ENCODE measurements around the gene APOBEC3H. TPM values are rescaled to one million over a fixed set of nuclear protein-coding genes. Genes with fewer than 3 reads are reported as not detected.

APOBEC3H gene
- total RNA-seq, 1 experiment from 2014 or later, result 2.5 TPM

DNA sequence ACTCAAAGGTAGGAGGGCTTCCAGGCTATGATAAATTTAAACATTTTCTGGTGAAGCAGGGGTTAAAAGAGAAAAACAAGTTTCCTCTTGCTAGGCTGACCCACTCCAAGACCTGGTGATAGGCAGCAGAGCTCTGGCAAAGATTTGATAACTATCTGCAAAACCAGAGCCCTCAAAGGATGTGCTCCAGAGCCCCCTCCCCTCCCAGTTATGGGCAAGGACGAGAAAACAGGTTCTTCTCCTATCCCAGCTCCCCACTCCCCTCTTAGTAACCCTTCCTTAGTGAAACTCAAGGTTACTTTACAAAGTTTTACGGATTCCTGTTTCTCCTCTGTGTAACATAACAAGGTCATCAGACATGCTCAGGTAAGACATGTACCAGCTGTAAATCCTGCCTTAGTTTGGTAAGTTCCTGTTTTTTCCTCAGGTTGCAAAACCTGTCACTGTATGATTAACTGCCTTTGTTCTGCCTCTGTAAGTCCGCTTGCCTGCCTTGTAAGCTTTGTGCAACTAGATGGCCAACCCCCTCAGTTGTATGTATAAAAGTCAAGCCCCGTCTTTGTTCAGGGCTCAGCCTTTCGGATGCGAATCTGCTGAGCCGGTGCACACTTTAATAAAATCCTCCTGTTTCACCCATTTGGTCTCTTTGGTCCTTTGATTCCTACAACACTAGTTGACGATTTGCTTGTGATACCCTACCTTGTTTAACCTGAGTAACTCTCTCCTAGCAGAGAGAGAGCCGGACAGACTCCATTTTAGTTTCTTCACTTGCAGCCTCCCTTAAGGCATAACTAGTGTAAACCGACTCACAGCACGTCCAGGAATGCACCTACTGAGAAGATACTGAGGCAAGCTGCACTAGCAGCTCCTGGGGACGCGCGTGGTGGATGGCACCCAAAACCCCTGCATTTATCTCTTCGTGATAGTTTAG, 13.9 kb downstream of the APOBEC3H start:
- no peaks in the 10 kb centered on the region for H3K79me2 ChIP-seq (ENCODE audit: low read depth)
- H2AFZ ChIP-seq, result no peak overlapping the region
- H3K4me2 ChIP-seq, result peak overlapping the region; percentile 62
- ChIA-PET POLR2A (ENCODE audit: unreplicated experiment) (interaction anchor here (0.5 to 0.6 kb wide), 2 partner anchors 57 to 234 kb away, joined by 4 to 7 read pairs; no protein-coding TSS in a partner anchor), CTCF (interaction anchor here (0.6 kb wide), 1 partner anchor 104 kb away, joined by 3 read pairs; no protein-coding TSS in a partner anchor)
- TF ChIP-seq, protein P1, sequence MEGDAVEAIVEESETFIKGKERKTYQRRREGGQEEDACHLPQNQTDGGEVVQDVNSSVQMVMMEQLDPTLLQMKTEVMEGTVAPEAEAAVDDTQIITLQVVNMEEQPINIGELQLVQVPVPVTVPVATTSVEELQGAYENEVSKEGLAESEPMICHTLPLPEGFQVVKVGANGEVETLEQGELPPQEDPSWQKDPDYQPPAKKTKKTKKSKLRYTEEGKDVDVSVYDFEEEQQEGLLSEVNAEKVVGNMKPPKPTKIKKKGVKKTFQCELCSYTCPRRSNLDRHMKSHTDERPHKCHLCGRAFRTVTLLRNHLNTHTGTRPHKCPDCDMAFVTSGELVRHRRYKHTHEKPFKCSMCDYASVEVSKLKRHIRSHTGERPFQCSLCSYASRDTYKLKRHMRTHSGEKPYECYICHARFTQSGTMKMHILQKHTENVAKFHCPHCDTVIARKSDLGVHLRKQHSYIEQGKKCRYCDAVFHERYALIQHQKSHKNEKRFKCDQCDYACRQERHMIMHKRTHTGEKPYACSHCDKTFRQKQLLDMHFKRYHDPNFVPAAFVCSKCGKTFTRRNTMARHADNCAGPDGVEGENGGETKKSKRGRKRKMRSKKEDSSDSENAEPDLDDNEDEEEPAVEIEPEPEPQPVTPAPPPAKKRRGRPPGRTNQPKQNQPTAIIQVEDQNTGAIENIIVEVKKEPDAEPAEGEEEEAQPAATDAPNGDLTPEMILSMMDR (conservative IDR thresholded peaks at IDR 0.05), result no peak
- no peak for TF ChIP-seq EZH2 (IDR thresholded peaks at IDR 0.05; ENCODE audit: low read depth)
- no TSS peak for BruUV-seq (replicated peaks)
- peaks cover 17% of the 10 kb centered on the region; the same call in 1 of the 2 replicates for H3F3A ChIP-seq (ENCODE audit: insufficient read depth, low read depth)
- no peaks in the 10 kb centered on the region for H3K27me3 ChIP-seq (ENCODE audit: insufficient read depth, low read depth)
- peaks cover 21% of the 10 kb centered on the region for H3K4me1 ChIP-seq (replicated peaks; ENCODE audit: insufficient read depth)
- no peaks in the 10 kb centered on the region for H3K9me3 ChIP-seq (ENCODE audit: insufficient read depth, low read depth)
- H4K20me1 ChIP-seq (ENCODE audit: insufficient read depth), result no peaks in the 10 kb centered on the region
- intact Hi-C loops (cut with micrococcal nuclease; ENCODE audit: unreplicated experiment), result loop anchor here (5.0 kb wide), 1 partner anchor 44 kb away; no protein-coding TSS in a partner anchor
- H3K36me3 ChIP-seq (ENCODE audit: low read depth), result no peaks in the 10 kb centered on the region
- DNase-seq, result peak; percentile 34 to 92
- H3K27ac ChIP-seq, result peak overlapping the region; percentile 47
- H3K9me2 ChIP-seq (ENCODE audit: insufficient read depth), result no peaks in the 10 kb centered on the region
- no peak overlapping the region for H3K4me3 ChIP-seq

GRCh38 chr22:39114112-39114511, 17.1 kb downstream of the APOBEC3H start:
- intact Hi-C loops (cut with micrococcal nuclease; ENCODE audit: unreplicated experiment), result loop anchor here (5.0 kb wide), 1 partner anchor 47 kb away; no protein-coding TSS in a partner anchor
- peaks cover 30% of the 10 kb centered on the region for H3K4me1 ChIP-seq (replicated peaks; ENCODE audit: insufficient read depth)
- TF ChIP-seq EZH2 (IDR thresholded peaks at IDR 0.05; ENCODE audit: low read depth), result no peak
- TF ChIP-seq, protein P1 (conservative IDR thresholded peaks at IDR 0.05), result no peak
- CTCF ChIA-PET, result no interaction called here
- no peaks in the 10 kb centered on the region for H3K36me3 ChIP-seq (ENCODE audit: low read depth)
- H3F3A ChIP-seq (ENCODE audit: insufficient read depth, low read depth), result peaks cover 17% of the 10 kb centered on the region; the same call in 1 of the 2 replicates
- H2AFZ ChIP-seq, result no peak overlapping the region
- no peak for DNase-seq
- no peaks in the 10 kb centered on the region for H3K79me2 ChIP-seq (ENCODE audit: low read depth)
- H3K27ac ChIP-seq, result no peak overlapping the region
- H3K9me3 ChIP-seq (ENCODE audit: insufficient read depth, low read depth), result no peaks in the 10 kb centered on the region
- POLR2A ChIA-PET (ENCODE audit: unreplicated experiment), result interaction anchor here (0.6 kb wide), 2 partner anchors 397 to 410 kb away, joined by 7 to 24 read pairs; no protein-coding TSS in a partner anchor
- no TSS peak for BruUV-seq (replicated peaks)
- H3K4me3 ChIP-seq, result no peak overlapping the region
- H4K20me1 ChIP-seq (ENCODE audit: insufficient read depth), result no peaks in the 10 kb centered on the region
- H3K9me2 ChIP-seq (ENCODE audit: insufficient read depth), result no peaks in the 10 kb centered on the region
- no peaks in the 10 kb centered on the region for H3K27me3 ChIP-seq (ENCODE audit: insufficient read depth, low read depth)
- no peak overlapping the region for H3K4me2 ChIP-seq

GRCh38 chr22:39115570-39115969, 18.5 kb downstream of the APOBEC3H start:
- no peak for DNase-seq

More at GRCh38 chr22:39115570-39115969, 18.5 kb downstream of the APOBEC3H start:
- Histone ChIP-seq H2AFZ (no peak overlapping the region), H3K9me3 (ENCODE audit: insufficient read depth, low read depth) (no peaks in the 10 kb centered on the region), H3K9me2 (ENCODE audit: insufficient read depth) (no peaks in the 10 kb centered on the region), H4K20me1 (ENCODE audit: insufficient read depth) (no peaks in the 10 kb centered on the region), H3K4me2 (no peak overlapping the region), H3K36me3 (ENCODE audit: low read depth) (no peaks in the 10 kb centered on the region), H3K79me2 (ENCODE audit: low read depth) (no peaks in the 10 kb centered on the region), H3F3A (ENCODE audit: insufficient read depth, low read depth) (peaks cover 11% of the 10 kb centered on the region; the same call in 1 of the 2 replicates), H3K4me1 (replicated peaks; ENCODE audit: insufficient read depth) (peaks cover 20% of the 10 kb centered on the region), H3K27me3 (ENCODE audit: insufficient read depth, low read depth) (no peaks in the 10 kb centered on the region), H3K27ac (no peak overlapping the region), H3K4me3 (no peak overlapping the region)
- POLR2A ChIA-PET (ENCODE audit: unreplicated experiment), result interaction anchor here (0.7 kb wide), 1 partner anchor 227 kb away, joined by 3 read pairs; no protein-coding TSS in a partner anchor
- CTCF ChIA-PET, result interaction anchor here (0.6 kb wide), 1 partner anchor 83 kb away, joined by 3 read pairs; no protein-coding TSS in a partner anchor
- no TSS peak for BruUV-seq (replicated peaks)
- intact Hi-C loops (cut with micrococcal nuclease; ENCODE audit: unreplicated experiment), result loop anchor here (5.0 kb wide), 1 partner anchor 68 kb away; no protein-coding TSS in a partner anchor
- TF ChIP-seq, protein P1 (conservative IDR thresholded peaks at IDR 0.05), result no peak
